Thymus (tissue), 11 donors: Measurements from ENCODE around the gene SAMD9. TPM values are rescaled to one million over a fixed set of nuclear protein-coding genes. Genes with fewer than 3 reads are reported as not detected.
A peak's percentile ranks its signal among the peaks of the same experiment; 100 is the strongest.

Source experiments
- DNase-seq, 9 donors: peaks; one replicate each; pipeline ENCODE4 v3.0.0-alpha.2; 2013; ENCODE audit warnings: low spot score in 9 of 9, low read depth in 6 of 9, missing footprints in 1 of 9
- H3K27ac ChIP-seq, 2 donors: one replicate each; pipeline ENCODE4 v1.5.1; 2013; ENCODE audit warnings: control low read depth in 1 of 2, low read depth in 1 of 2, low read length in 1 of 2, mild to moderate bottlenecking in 1 of 2, moderate library complexity in 1 of 2
- H3K27me3 ChIP-seq, 2 donors: one replicate each; pipeline ENCODE4 v1.5.1; 2013; ENCODE audit warnings: low read length in 1 of 2; ENCODE audit not compliant: control insufficient read depth in 2 of 2, insufficient read depth in 1 of 2
- H3K36me3 ChIP-seq, 2 donors: one replicate each; pipeline ENCODE4 v1.5.1; 2013; ENCODE audit warnings: low read length in 1 of 2, mild to moderate bottlenecking in 1 of 2, moderate library complexity in 1 of 2; ENCODE audit not compliant: control insufficient read depth in 2 of 2, insufficient read depth in 2 of 2
- H3K4me1 ChIP-seq, 2 donors: one replicate each; pipeline ENCODE4 v1.5.1; 2013; ENCODE audit warnings: low read length in 2 of 2; ENCODE audit not compliant: control insufficient read depth in 2 of 2, insufficient read depth in 2 of 2
- H3K4me3 ChIP-seq, 2 donors: one replicate each; pipeline ENCODE4 v1.5.1; 2013; ENCODE audit warnings: low read length in 2 of 2, control low read depth in 1 of 2, mild to moderate bottlenecking in 1 of 2
- H3K9me3 ChIP-seq, 2 donors: one replicate each; pipeline ENCODE4 v1.5.1; 2013; ENCODE audit warnings: low read length in 1 of 2, mild to moderate bottlenecking in 1 of 2; ENCODE audit not compliant: control insufficient read depth in 2 of 2, insufficient read depth in 1 of 2
- WGBS: extraction: QIAGEN DNeasy Blood & Tissue Kit; methylation state at CpG from one replicate; pipeline ENCODE4 v1.1.7; 2013; 5-methylcytosine and 5-hydroxymethylcytosine counted together
- polyA plus RNA-seq: library from polyadenylated mRNA; stranded (reverse); fragments of 200-250 nt; gene quantifications from one replicate; pipeline ENCODE4 v1.2.3, GENCODE V29; 2013
- total RNA-seq: library from RNA; stranded (reverse); fragments of 120-200 nt; gene quantifications from one replicate; pipeline ENCODE4 v1.2.4, GENCODE V29; 2013
- donor health status: healthy.

Gene SAMD9
- total and polyA plus RNA-seq, 2 donors: 13.9 to 49.9 TPM

- H3K4me3 ChIP-seq: no peak overlapping the region
- H3K36me3 ChIP-seq: peaks cover 4 to 5% of the 10 kb centered on the region in 2 donors
- peak in 1 of 9 donors; percentile 9 for DNase-seq
- H3K27me3 ChIP-seq: no peaks in the 10 kb centered on the region
- WGBS: 96% methylated on average over 3 of the region's 3 CpGs
- H3K27ac ChIP-seq: peak overlapping the region in 1 of 2 donors; percentile 22
- H3K4me1 ChIP-seq: peaks cover 0 to 13% of the 10 kb centered on the region in 2 donors
- no peaks in the 10 kb centered on the region for H3K9me3 ChIP-seq
Measured at GRCh38 chr7:93148727-93149126, 30.9 kb upstream of the SAMD9 start.

GRCh38 chr7:93148144-93148543 lies 30.4 kb upstream of the SAMD9 start, which contains the start of gene SAMD9L:
Gene SAMD9L, minus strand, starts transcription at chr7:93148385. Its CDS starts 12,414 bp downstream, at chr7:93135971.
- peaks cover 0 to 13% of the 10 kb centered on the region in 2 donors for H3K4me1 ChIP-seq
- H3K36me3 ChIP-seq: peaks cover 7 to 9% of the 10 kb centered on the region in 2 donors
- no peaks in the 10 kb centered on the region for H3K27me3 ChIP-seq
- peak within 1 kb of the TSS; percentile 31 to 71 for H3K27ac ChIP-seq
- H3K9me3 ChIP-seq: no peaks in the 10 kb centered on the region
- peak within 1 kb of the TSS; percentile 50 to 64 for H3K4me3 ChIP-seq
- whole genome bisulfite sequencing: 12% methylated on average over 2 of the region's 2 CpGs
- DNase-seq: peak in 7 of 9 donors; percentile 17 to 69 (median 34)

- peak in 7 of 9 donors; percentile 23 to 72 (median 45) for DNase-seq
- Histone ChIP-seq H3K4me3 (peak overlapping the region; percentile 50 to 64), H3K9me3 (no peaks in the 10 kb centered on the region), H3K27ac (peak overlapping the region; percentile 15 to 71), H3K4me1 (peaks cover 0 to 13% of the 10 kb centered on the region in 2 donors), H3K27me3 (no peaks in the 10 kb centered on the region), H3K36me3 (peaks cover 9 to 13% of the 10 kb centered on the region in 2 donors)
- 1% methylated on average over 3 of the region's 3 CpGs for WGBS
Measured at GRCh38 chr7:93147363-93147762, 29.6 kb upstream of the SAMD9 start.

- Histone ChIP-seq H3K4me1 (peaks cover 0 to 13% of the 10 kb centered on the region in 2 donors), H3K36me3 (peaks cover 11 to 15% of the 10 kb centered on the region in 2 donors), H3K27ac (peak overlapping the region; percentile 71 to 76), H3K9me3 (no peaks in the 10 kb centered on the region), H3K27me3 (no peaks in the 10 kb centered on the region), H3K4me3 (peak overlapping the region; percentile 50 to 64)
- peak in 5 of 9 donors; percentile 4 to 51 (median 18) for DNase-seq
- 34% methylated on average over 5 of the region's 5 CpGs for WGBS
Measured at GRCh38 chr7:93146472-93147141, 28.8 kb upstream of the SAMD9 start.

- Histone ChIP-seq H3K4me3 (no peak overlapping the region), H3K36me3 (peaks cover 12 to 20% of the 10 kb centered on the region in 2 donors), H3K27ac (no peak overlapping the region), H3K9me3 (no peaks in the 10 kb centered on the region), H3K4me1 (peaks cover 0 to 13% of the 10 kb centered on the region in 2 donors), H3K27me3 (no peaks in the 10 kb centered on the region)
- WGBS: 18% methylated on average over 1 of the region's 1 CpG
- DNase-seq: no peak
Measured at GRCh38 chr7:93146036-93146435, 28.3 kb upstream of the SAMD9 start.

- Histone ChIP-seq H3K4me3 (no peak overlapping the region), H3K27ac (no peak overlapping the region), H3K36me3 (peaks cover 16 to 24% of the 10 kb centered on the region in 2 donors), H3K4me1 (peaks cover 0 to 13% of the 10 kb centered on the region in 2 donors), H3K9me3 (no peaks in the 10 kb centered on the region), H3K27me3 (no peaks in the 10 kb centered on the region)
- peak in 1 of 9 donors; percentile 6 for DNase-seq
- 35% methylated on average over 3 of the region's 3 CpGs for whole genome bisulfite sequencing
Measured at GRCh38 chr7:93145354-93145753, 27.6 kb upstream of the SAMD9 start.

GRCh38 chr7:93142127-93142526 lies 24.3 kb upstream of the SAMD9 start:
- peaks cover 19 to 39% of the 10 kb centered on the region in 2 donors for H3K36me3 ChIP-seq
- H3K27ac ChIP-seq: no peak overlapping the region
- H3K9me3 ChIP-seq: no peaks in the 10 kb centered on the region
- H3K4me1 ChIP-seq: peaks cover 0 to 10% of the 10 kb centered on the region in 2 donors
- no peak overlapping the region for H3K4me3 ChIP-seq
- H3K27me3 ChIP-seq: no peaks in the 10 kb centered on the region
- 100% methylated on average over 1 of the region's 1 CpG for WGBS
- DNase-seq: no peak

GRCh38 chr7:93140582-93141191 lies 22.9 kb upstream of the SAMD9 start:
- no peak for DNase-seq
- no peaks in the 10 kb centered on the region for H3K4me1 ChIP-seq
- H3K36me3 ChIP-seq: peaks cover 19 to 44% of the 10 kb centered on the region in 2 donors
- 98% methylated on average over 3 of the region's 3 CpGs for WGBS
- H3K27ac ChIP-seq: no peak overlapping the region
- no peaks in the 10 kb centered on the region for H3K27me3 ChIP-seq
- H3K9me3 ChIP-seq: no peaks in the 10 kb centered on the region
- no peak overlapping the region for H3K4me3 ChIP-seq

- H3K36me3 ChIP-seq: peaks cover 17 to 43% of the 10 kb centered on the region in 2 donors
Measured at GRCh38 chr7:93138576-93138975, 20.8 kb upstream of the SAMD9 start.

More at GRCh38 chr7:93138576-93138975, 20.8 kb upstream of the SAMD9 start:
- Histone ChIP-seq H3K27me3 (no peaks in the 10 kb centered on the region), H3K4me1 (no peaks in the 10 kb centered on the region), H3K9me3 (peaks cover 0 to 2% of the 10 kb centered on the region in 2 donors), H3K4me3 (no peak overlapping the region), H3K27ac (no peak overlapping the region)
- DNase-seq: no peak
- WGBS: 97% methylated on average over 4 of the region's 4 CpGs
